Measurements from ENCODE around the gene CCDC157. TPM values are rescaled to one million over a fixed set of nuclear protein-coding genes. Genes with fewer than 3 reads are reported as not detected.

CCDC157 gene
- total and polyA plus RNA-seq, 2 donors (not counting 1 experiment from before 2014, with no cell fraction given) = 3.6 to 6.4 TPM

GRCh38 chr22:30380011-30380410 is 23.2 kb downstream of the CCDC157 start:
- no peaks in the 10 kb centered on the region for H3K9me3 ChIP-seq (ENCODE audit: control extremely low read depth in 1 of 3, control insufficient read depth in 2 of 3, insufficient read depth in 1 of 3, low read length in 2 of 3)
- intact Hi-C loops (cut with micrococcal nuclease) = no loop called here
- POLR2A ChIA-PET = interaction anchor here (0.6 kb wide), 1 partner anchor 1308 kb away, joined by 6 read pairs; no protein-coding TSS in a partner anchor
- H3K27me3 ChIP-seq (replicated peaks in 1 of 4; ENCODE audit: control extremely low read depth in 1 of 4, control insufficient read depth in 3 of 4, insufficient read depth in 4 of 4, low read length in 3 of 4) = no peaks in the 10 kb centered on the region
- no peak overlapping the region for H3K9ac ChIP-seq (ENCODE audit: low read length)
- Mint-ChIP-seq H3K27me3 (no peaks in the 10 kb centered on the region), H3K4me3 (no peak overlapping the region), H3K27ac (no peak overlapping the region), H3K9me3 (ENCODE audit: insufficient read depth) (no peaks in the 10 kb centered on the region), H3K4me1 (peaks cover 3% of the 10 kb centered on the region)
- H3K4me2 ChIP-seq (replicated peaks; ENCODE audit: low read depth, low read length, poor library complexity, severe bottlenecking) = no peak overlapping the region
- H2AFZ ChIP-seq (ENCODE audit: insufficient read depth, low read depth, low read length, poor library complexity, severe bottlenecking) = no peak overlapping the region
- no peak overlapping the region for H3K4me3 ChIP-seq (ENCODE audit: control extremely low read depth in 1 of 5, extremely low read depth in 1 of 5, insufficient read depth in 1 of 5, low read depth in 2 of 5, low read length in 4 of 5)
- ATAC-seq (ENCODE audit: low read depth) = no peak
- H4K20me1 ChIP-seq (ENCODE audit: control insufficient read depth, insufficient read depth, low read length, poor library complexity, severe bottlenecking) = no peaks in the 10 kb centered on the region
- no peak overlapping the region for H3K27ac ChIP-seq (ENCODE audit: low read length in 2 of 2)
- H3K79me2 ChIP-seq (ENCODE audit: control insufficient read depth, insufficient read depth, low read length) = no peaks in the 10 kb centered on the region
- CTCF ChIA-PET = interaction anchor here (1.2 kb wide), 1 partner anchor 92 kb away, joined by 5 read pairs; no protein-coding TSS in a partner anchor
- 96% methylated on average over 12 of the region's 20 CpGs for WGBS (ENCODE audit: insufficient coverage)
- no peaks in the 10 kb centered on the region for H3K36me3 ChIP-seq (replicated peaks in 1 of 2; ENCODE audit: control extremely low read depth in 1 of 2, control insufficient read depth in 1 of 2, extremely low read depth in 1 of 2, insufficient read depth in 2 of 2, low read length in 1 of 2)
- TF ChIP-seq EZH2 (IDR thresholded peaks at IDR 0.05; ENCODE audit: borderline replicate concordance, insufficient read depth, low read depth, low read length, poor library complexity, severe bottlenecking) (no peak), CTCF (IDR thresholded peaks at IDR 0.05) (no peak)
- H3K4me1 ChIP-seq (ENCODE audit: control insufficient read depth in 2 of 2, insufficient read depth in 2 of 2, low read length in 2 of 2) = peaks cover 3 to 9% of the 10 kb centered on the region in 2 donors
- DNase-seq = no peak

GRCh38 chr22:30381264-30381663 is 24.5 kb downstream of the CCDC157 start:
- no peaks in the 10 kb centered on the region for H3K27me3 Mint-ChIP-seq
- Histone ChIP-seq H3K79me2 (ENCODE audit: control insufficient read depth, insufficient read depth, low read length) (no peaks in the 10 kb centered on the region), H3K27me3 (replicated peaks in 1 of 4; ENCODE audit: control extremely low read depth in 1 of 4, control insufficient read depth in 3 of 4, insufficient read depth in 4 of 4, low read length in 3 of 4) (no peaks in the 10 kb centered on the region), H4K20me1 (ENCODE audit: control insufficient read depth, insufficient read depth, low read length, poor library complexity, severe bottlenecking) (no peaks in the 10 kb centered on the region), H2AFZ (ENCODE audit: insufficient read depth, low read depth, low read length, poor library complexity, severe bottlenecking) (no peak overlapping the region), H3K4me2 (replicated peaks; ENCODE audit: low read depth, low read length, poor library complexity, severe bottlenecking) (no peak overlapping the region), H3K9ac (ENCODE audit: low read length) (no peak overlapping the region), H3K9me3 (ENCODE audit: control extremely low read depth in 1 of 3, control insufficient read depth in 2 of 3, insufficient read depth in 1 of 3, low read length in 2 of 3) (no peaks in the 10 kb centered on the region), H3K4me1 (ENCODE audit: control insufficient read depth in 2 of 2, insufficient read depth in 2 of 2, low read length in 2 of 2) (peaks cover 3 to 9% of the 10 kb centered on the region in 2 donors), H3K27ac (ENCODE audit: low read length in 2 of 2) (no peak overlapping the region), H3K36me3 (replicated peaks in 1 of 2; ENCODE audit: control extremely low read depth in 1 of 2, control insufficient read depth in 1 of 2, extremely low read depth in 1 of 2, insufficient read depth in 2 of 2, low read length in 1 of 2) (no peaks in the 10 kb centered on the region), H3K4me3 (ENCODE audit: control extremely low read depth in 1 of 5, extremely low read depth in 1 of 5, insufficient read depth in 1 of 5, low read depth in 2 of 5, low read length in 4 of 5) (no peak overlapping the region)
- ATAC-seq (ENCODE audit: low read depth) (no peak), DNase-seq (no peak)
- no peak overlapping the region for H3K27ac Mint-ChIP-seq
- H3K9me3 Mint-ChIP-seq (ENCODE audit: insufficient read depth) = no peaks in the 10 kb centered on the region
- ChIA-PET CTCF (interaction anchor here (1.0 to 19.9 kb wide), 2 partner anchors 93 to 118 kb away, joined by 4 to 510 read pairs; partner anchors contain the start of gene CASTOR1), POLR2A (no interaction called here)
- TF ChIP-seq CTCF (IDR thresholded peaks at IDR 0.05) (no peak), EZH2 (IDR thresholded peaks at IDR 0.05; ENCODE audit: borderline replicate concordance, insufficient read depth, low read depth, low read length, poor library complexity, severe bottlenecking) (no peak)
- peaks cover 4% of the 10 kb centered on the region for H3K4me1 Mint-ChIP-seq
- 88% methylated on average over 8 of the region's 12 CpGs for WGBS (ENCODE audit: insufficient coverage)
- H3K4me3 Mint-ChIP-seq = no peak overlapping the region
- intact Hi-C loops (cut with micrococcal nuclease) = no loop called here

All from B cell (primary cell).